PC-9 (cell line): ENCODE data around the gene PTPRG. TPM values are rescaled to one million over a fixed set of nuclear protein-coding genes. Genes with fewer than 3 reads are reported as not detected.

Experiments
- BruUV-seq: library from RNA; stranded (reverse); fragments of 400-500 nt; replicated peaks from 2 replicates; lab custom pipeline; 2021; lab: Mats Ljungman, UMichigan
- CTCF ChIA-PET: fragments of 300-600 bp; sonication (Branson Sonifier 250); formaldehyde crosslinking; loops from one replicate; lab custom pipeline; 2022; ENCODE audit warnings: antibody characterized with exemption; lab: Charles Lee
- POLR2A ChIA-PET: fragments of 300-600 bp; sonication (Branson Sonifier 250); formaldehyde crosslinking; loops from one replicate; lab custom pipeline; 2022; ENCODE audit warnings: antibody characterized with exemption; ENCODE audit not compliant: unreplicated experiment; lab: Charles Lee
- DNase-seq, 2 experiments: peaks; one replicate each; pipeline versions ENCODE4 v3.0.0 to v3.0.0-alpha.2; 2015 to 2022; ENCODE audit warnings: mixed read lengths in 1 of 2
- H2AFZ ChIP-seq: fragments of 200-600 bp; sonication (generic); 2 replicates; pipeline ENCODE4 v1.8.1; 2017; ENCODE audit warnings: antibody characterized with exemption
- H3F3A ChIP-seq: fragments of 200-600 bp; sonication (generic); 2 replicates; pipeline ENCODE4 v1.8.1; 2017; ENCODE audit warnings: antibody characterized with exemption, mild to moderate bottlenecking, low read depth; ENCODE audit not compliant: insufficient read depth
- H3K27ac ChIP-seq: fragments of 200-600 bp; sonication (generic); 2 replicates; pipeline ENCODE4 v1.6.1; 2016; ENCODE audit warnings: mixed run types
- H3K27me3 ChIP-seq: fragments of 200-600 bp; sonication (generic); 2 replicates; pipeline ENCODE4 v1.6.1; 2016; ENCODE audit warnings: low read depth, mixed run types; ENCODE audit not compliant: insufficient read depth
- H3K36me3 ChIP-seq: fragments of 200-600 bp; sonication (generic); 2 replicates; pipeline ENCODE4 v1.6.1; 2016; ENCODE audit warnings: low read depth, mixed run types
- H3K4me1 ChIP-seq: fragments of 200-600 bp; sonication (generic); replicated peaks from 2 replicates; pipeline ENCODE4 v1.6.1; 2016; ENCODE audit warnings: mixed run types; ENCODE audit not compliant: insufficient read depth
- H3K4me2 ChIP-seq: fragments of 200-600 bp; sonication (generic); 2 replicates; pipeline ENCODE4 v1.6.1; 2017; ENCODE audit warnings: mixed run types
- H3K4me3 ChIP-seq: fragments of 200-600 bp; sonication (generic); 2 replicates; pipeline ENCODE4 v1.6.1; 2016; ENCODE audit warnings: mixed run types
- H3K79me2 ChIP-seq: fragments of 200-600 bp; sonication (generic); 2 replicates; pipeline ENCODE4 v1.6.1; 2017; ENCODE audit warnings: low read depth, mixed run types
- H3K9me2 ChIP-seq: fragments of 200-600 bp; sonication (generic); 2 replicates; pipeline ENCODE4 v1.8.1; 2017; ENCODE audit warnings: mild to moderate bottlenecking; ENCODE audit not compliant: insufficient read depth
- H3K9me3 ChIP-seq: fragments of 200-600 bp; sonication (generic); 2 replicates; pipeline ENCODE4 v1.8.1; 2016; ENCODE audit warnings: low read depth; ENCODE audit not compliant: insufficient read depth
- H4K20me1 ChIP-seq: fragments of 200-600 bp; sonication (generic); 2 replicates; pipeline ENCODE4 v1.8.1; 2017; ENCODE audit not compliant: insufficient read depth
- CTCF ChIP-seq: fragments of 200-600 bp; sonication (generic); conservative IDR thresholded peaks from 2 replicates; pipeline ENCODE4 v1.6.1; 2017; ENCODE audit warnings: mixed run types, antibody characterized with exemption, mild to moderate bottlenecking, moderate library complexity
- EZH2 ChIP-seq: fragments of 200-600 bp; sonication (generic); IDR thresholded peaks from 2 replicates; pipeline ENCODE4 v1.8.0; 2017; ENCODE audit warnings: antibody characterized with exemption, low read depth
- intact Hi-C: fragments of 100-400 bp; cut with micrococcal nuclease; formaldehyde crosslinking; loops from one replicate; pipeline ENCODE4 v1.10.0; 2022; ENCODE audit not compliant: unreplicated experiment
- total RNA-seq: library from RNA; stranded (reverse); gene quantifications from 2 replicates; pipeline ENCODE4 v1.2.3, GENCODE V29; 2021

PTPRG gene
- total RNA-seq, 1 experiment from 2014 or later: 32.9 TPM

DNA sequence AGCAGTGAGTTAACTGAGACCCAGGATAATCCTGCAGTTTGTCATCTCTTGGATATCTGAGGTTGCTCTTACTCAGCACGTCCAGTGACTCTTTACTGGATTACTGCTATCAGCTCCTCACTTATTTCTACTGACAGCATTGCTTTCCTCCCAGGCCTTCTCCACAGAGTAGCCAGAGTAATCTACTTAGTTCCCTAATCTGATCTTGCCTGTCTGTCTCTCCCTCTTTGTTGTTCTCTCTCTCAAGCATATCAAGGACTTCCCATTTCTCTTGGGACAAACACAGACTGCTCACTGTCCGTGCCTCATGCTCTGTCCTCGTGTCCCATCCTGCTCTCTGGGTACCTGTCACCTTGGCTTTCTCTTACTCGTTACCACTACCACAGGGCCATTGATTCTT, 435.7 kb downstream of the PTPRG start:
- Histone ChIP-seq H3K4me2 (no peak overlapping the region), H3K36me3 (no peaks in the 10 kb centered on the region), H3K9me3 (no peaks in the 10 kb centered on the region), H3K27me3 (no peaks in the 10 kb centered on the region), H3K9me2 (no peaks in the 10 kb centered on the region), H3K79me2 (no peaks in the 10 kb centered on the region), H3K4me1 (no peaks in the 10 kb centered on the region), H2AFZ (no peak overlapping the region), H3F3A (no peaks in the 10 kb centered on the region), H4K20me1 (no peaks in the 10 kb centered on the region), H3K27ac (no peak overlapping the region), H3K4me3 (no peak overlapping the region)
- BruUV-seq: no TSS peak
- CTCF ChIA-PET: no interaction called here
- POLR2A ChIA-PET: no interaction called here
- TF ChIP-seq CTCF (no peak), EZH2 (no peak)
- intact Hi-C loops: no loop called here
- no peak for DNase-seq

DNA sequence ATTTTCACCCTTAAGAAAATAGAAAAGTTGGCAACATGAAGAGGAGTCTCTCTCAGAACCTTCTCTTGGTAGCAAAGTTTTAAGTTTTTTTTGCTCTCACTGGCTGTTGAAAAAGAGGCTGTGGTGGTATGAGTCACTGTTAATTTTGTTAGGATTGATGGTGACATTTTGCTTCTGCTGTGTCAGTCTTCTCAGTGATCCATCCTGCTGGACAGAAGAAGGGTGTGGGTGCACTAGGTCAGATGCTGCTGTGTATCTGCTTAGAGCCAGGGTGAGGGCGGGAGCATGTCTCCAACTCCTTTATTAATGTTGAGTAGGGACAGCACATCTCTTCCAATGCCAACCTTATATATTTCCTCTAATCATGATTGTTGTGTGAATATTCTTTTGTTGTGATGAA, 442.5 kb downstream of the PTPRG start:
- H3K27ac ChIP-seq: no peak overlapping the region
- CTCF ChIA-PET: no interaction called here

DNA sequence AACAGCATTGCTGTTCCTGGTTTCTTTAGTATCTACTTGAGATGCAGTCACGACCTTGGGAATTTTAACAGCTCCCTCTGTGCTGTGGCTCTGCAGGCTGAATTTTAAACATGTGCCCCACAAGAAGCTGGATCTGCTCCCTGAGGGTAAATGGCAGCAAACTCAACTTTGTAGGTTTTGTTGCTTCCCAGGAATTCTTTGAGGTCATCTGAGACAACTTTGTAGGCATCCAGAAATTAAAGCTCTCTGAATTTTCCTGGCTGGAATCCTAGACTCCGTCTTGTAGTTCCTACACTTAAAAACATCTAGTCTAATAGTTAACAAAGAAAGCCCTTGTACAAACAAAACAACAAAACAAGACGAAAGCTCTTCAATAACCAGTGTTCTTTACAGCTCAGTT, 445.7 kb downstream of the PTPRG start:
- ChIA-PET CTCF (no interaction called here), POLR2A (no interaction called here)

More for the DNA sequence above, 442.5 kb downstream of the PTPRG start:
- intact Hi-C loops: no loop called here
- Histone ChIP-seq H3K9me2 (no peaks in the 10 kb centered on the region), H3F3A (no peaks in the 10 kb centered on the region), H3K4me1 (no peaks in the 10 kb centered on the region), H3K36me3 (no peaks in the 10 kb centered on the region), H4K20me1 (no peaks in the 10 kb centered on the region), H2AFZ (no peak overlapping the region), H3K4me3 (no peak overlapping the region), H3K4me2 (no peak overlapping the region), H3K79me2 (no peaks in the 10 kb centered on the region), H3K27me3 (no peaks in the 10 kb centered on the region), H3K9me3 (no peaks in the 10 kb centered on the region)
- no TSS peak for BruUV-seq
- TF ChIP-seq CTCF (no peak), EZH2 (no peak)
- no peak for DNase-seq
- POLR2A ChIA-PET: no interaction called here

GRCh38 chr3:62010989-62011388, 449.6 kb downstream of the PTPRG start:
- DNase-seq: no peak
- Histone ChIP-seq H3K27ac (no peak overlapping the region), H4K20me1 (no peaks in the 10 kb centered on the region), H3K27me3 (no peaks in the 10 kb centered on the region), H3K4me2 (no peak overlapping the region), H3K4me3 (no peak overlapping the region), H3K9me2 (no peaks in the 10 kb centered on the region), H2AFZ (no peak overlapping the region), H3K79me2 (no peaks in the 10 kb centered on the region), H3K9me3 (no peaks in the 10 kb centered on the region), H3F3A (no peaks in the 10 kb centered on the region), H3K4me1 (no peaks in the 10 kb centered on the region), H3K36me3 (no peaks in the 10 kb centered on the region)
- ChIA-PET CTCF (no interaction called here), POLR2A (no interaction called here)
- intact Hi-C loops: no loop called here
- TF ChIP-seq CTCF (no peak), EZH2 (no peak)
- no TSS peak for BruUV-seq

More for the DNA sequence above, 445.7 kb downstream of the PTPRG start:
- Histone ChIP-seq H3K4me3 (no peak overlapping the region), H3K27ac (no peak overlapping the region), H3K9me3 (no peaks in the 10 kb centered on the region), H3K27me3 (no peaks in the 10 kb centered on the region), H3K79me2 (no peaks in the 10 kb centered on the region), H3K4me1 (no peaks in the 10 kb centered on the region), H4K20me1 (no peaks in the 10 kb centered on the region), H2AFZ (no peak overlapping the region), H3K36me3 (no peaks in the 10 kb centered on the region), H3F3A (no peaks in the 10 kb centered on the region), H3K4me2 (no peak overlapping the region), H3K9me2 (no peaks in the 10 kb centered on the region)
- no peak for DNase-seq
- TF ChIP-seq EZH2: no peak
- BruUV-seq: no TSS peak
- intact Hi-C loops: no loop called here
